Duodenal mucosa (tissue), 2 donors: ENCODE data around the gene GPR35.

ENCODE experiments used
- H3K27ac ChIP-seq: one replicate; pipeline ENCODE4 v1.7.0; 2013; ENCODE audit warnings: low read depth, low read length
- H3K27me3 ChIP-seq, 2 donors: one replicate each; pipeline ENCODE4 v1.7.0; 2013; ENCODE audit warnings: low read length in 2 of 2, control low read depth in 1 of 2; ENCODE audit not compliant: insufficient read depth in 2 of 2, control insufficient read depth in 1 of 2
- H3K36me3 ChIP-seq, 2 donors: one replicate each; pipeline ENCODE4 v1.7.0; 2013; ENCODE audit warnings: low read length in 2 of 2, control low read depth in 1 of 2; ENCODE audit not compliant: insufficient read depth in 2 of 2, control insufficient read depth in 1 of 2
- H3K4me1 ChIP-seq, 2 donors: one replicate each; pipeline ENCODE4 v1.7.0; 2013; ENCODE audit warnings: low read length in 2 of 2, control low read depth in 1 of 2; ENCODE audit not compliant: insufficient read depth in 2 of 2, control insufficient read depth in 1 of 2
- H3K4me3 ChIP-seq, 2 donors: one replicate each; pipeline ENCODE4 v1.7.0; 2013; ENCODE audit warnings: low read length in 2 of 2, low read depth in 1 of 2
- H3K9ac ChIP-seq, 2 donors: one replicate each; pipeline ENCODE4 v1.7.0; 2013; ENCODE audit warnings: low read length in 2 of 2, low read depth in 1 of 2
- H3K9me3 ChIP-seq, 2 donors: one replicate each; pipeline ENCODE4 v1.7.0; 2013; ENCODE audit warnings: low read length in 2 of 2, control low read depth in 1 of 2; ENCODE audit not compliant: control insufficient read depth in 1 of 2

The GPR35 gene

GRCh38 chr2:240645346-240645745 lies 20.1 kb downstream of the GPR35 start:
- H3K36me3 ChIP-seq, result no peaks in the 10 kb centered on the region
- no peak overlapping the region for H3K9ac ChIP-seq
- peaks cover 19 to 26% of the 10 kb centered on the region in 2 donors for H3K27me3 ChIP-seq

GRCh38 chr2:240645801-240646175 lies 20.5 kb downstream of the GPR35 start:
- Histone ChIP-seq H3K27ac (no peak overlapping the region), H3K36me3 (no peaks in the 10 kb centered on the region), H3K9ac (no peak overlapping the region), H3K9me3 (no peaks in the 10 kb centered on the region), H3K27me3 (peaks cover 19 to 26% of the 10 kb centered on the region in 2 donors), H3K4me3 (no peak overlapping the region), H3K4me1 (no peaks in the 10 kb centered on the region)

More at GRCh38 chr2:240645346-240645745, 20.1 kb downstream of the GPR35 start:
- Histone ChIP-seq H3K9me3 (no peaks in the 10 kb centered on the region), H3K27ac (no peak overlapping the region), H3K4me1 (no peaks in the 10 kb centered on the region), H3K4me3 (no peak overlapping the region)

GRCh38 chr2:240646176-240646899 lies 21.1 kb downstream of the GPR35 start:
- H3K27me3 ChIP-seq, result peaks cover 19 to 28% of the 10 kb centered on the region in 2 donors
- no peaks in the 10 kb centered on the region for H3K36me3 ChIP-seq
- H3K9ac ChIP-seq, result no peak overlapping the region
- no peak overlapping the region for H3K27ac ChIP-seq
- H3K4me3 ChIP-seq, result no peak overlapping the region
- no peaks in the 10 kb centered on the region for H3K4me1 ChIP-seq
- H3K9me3 ChIP-seq, result no peaks in the 10 kb centered on the region

- H3K27ac ChIP-seq, result no peak overlapping the region
- H3K27me3 ChIP-seq, result peaks cover 19 to 28% of the 10 kb centered on the region in 2 donors
Measured at GRCh38 chr2:240646900-240647502, 21.7 kb downstream of the GPR35 start.

GRCh38 chr2:240647503-240648154 lies 22.3 kb downstream of the GPR35 start:
- Histone ChIP-seq H3K27ac (no peak overlapping the region), H3K27me3 (peaks cover 19 to 32% of the 10 kb centered on the region in 2 donors)

More at GRCh38 chr2:240646900-240647502, 21.7 kb downstream of the GPR35 start:
- Histone ChIP-seq H3K9me3 (no peaks in the 10 kb centered on the region), H3K4me1 (no peaks in the 10 kb centered on the region), H3K4me3 (no peak overlapping the region), H3K9ac (no peak overlapping the region), H3K36me3 (no peaks in the 10 kb centered on the region)

GRCh38 chr2:240648155-240648649 lies 22.9 kb downstream of the GPR35 start:
- no peak overlapping the region for H3K4me3 ChIP-seq
- no peaks in the 10 kb centered on the region for H3K9me3 ChIP-seq
- peaks cover 19 to 32% of the 10 kb centered on the region in 2 donors for H3K27me3 ChIP-seq
- no peaks in the 10 kb centered on the region for H3K36me3 ChIP-seq
- no peaks in the 10 kb centered on the region for H3K4me1 ChIP-seq
- no peak overlapping the region for H3K27ac ChIP-seq
- no peak overlapping the region for H3K9ac ChIP-seq

More at GRCh38 chr2:240647503-240648154, 22.3 kb downstream of the GPR35 start:
- no peaks in the 10 kb centered on the region for H3K36me3 ChIP-seq
- no peaks in the 10 kb centered on the region for H3K9me3 ChIP-seq
- H3K4me1 ChIP-seq, result no peaks in the 10 kb centered on the region
- H3K9ac ChIP-seq, result no peak overlapping the region
- H3K4me3 ChIP-seq, result no peak overlapping the region

DNA sequence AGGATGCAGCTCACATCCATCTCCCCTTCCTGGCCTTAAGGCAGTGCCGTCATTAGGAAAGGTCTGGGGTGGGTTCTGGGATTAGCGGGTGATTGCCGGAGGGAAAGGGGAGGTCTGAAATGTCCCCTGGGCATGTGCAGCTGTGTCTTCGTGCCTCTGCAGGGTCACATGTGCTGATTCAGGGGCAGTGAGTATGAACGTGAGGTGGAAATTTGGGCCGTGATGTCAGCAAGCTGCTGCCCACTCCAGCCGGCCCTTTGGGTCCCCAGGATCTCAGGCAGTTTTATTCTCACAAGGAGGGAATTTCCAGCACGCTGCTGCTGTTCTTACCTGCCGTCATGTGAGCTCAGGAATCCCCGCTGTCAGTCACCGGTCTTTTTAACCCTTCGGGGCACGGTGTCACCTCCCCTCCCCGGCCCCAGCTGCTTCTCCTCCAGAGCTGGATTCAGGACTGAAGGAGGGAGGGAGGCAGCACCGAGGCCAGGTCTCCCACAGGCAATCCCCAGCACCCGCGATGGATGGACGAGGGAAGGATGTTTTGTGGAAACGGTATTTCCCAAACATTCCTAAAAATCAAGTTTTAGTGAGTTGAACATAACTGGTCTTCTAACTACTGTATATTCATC lies 23.5 kb downstream of the GPR35 start:
- no peak overlapping the region for H3K9ac ChIP-seq
- H3K4me1 ChIP-seq, result no peaks in the 10 kb centered on the region
- peaks cover 19 to 32% of the 10 kb centered on the region in 2 donors for H3K27me3 ChIP-seq
- no peaks in the 10 kb centered on the region for H3K36me3 ChIP-seq
- H3K27ac ChIP-seq, result no peak overlapping the region
- no peak overlapping the region for H3K4me3 ChIP-seq
- no peaks in the 10 kb centered on the region for H3K9me3 ChIP-seq

- no peak overlapping the region for H3K4me3 ChIP-seq
- H3K9me3 ChIP-seq, result no peaks in the 10 kb centered on the region
- H3K27ac ChIP-seq, result no peak overlapping the region
- H3K36me3 ChIP-seq, result no peaks in the 10 kb centered on the region
- H3K9ac ChIP-seq, result no peak overlapping the region
- H3K27me3 ChIP-seq, result peaks cover 19 to 27% of the 10 kb centered on the region in 2 donors
- H3K4me1 ChIP-seq, result no peaks in the 10 kb centered on the region
Measured at GRCh38 chr2:240649331-240649730, 24.1 kb downstream of the GPR35 start.

GRCh38 chr2:240650254-240650965 lies 25.1 kb downstream of the GPR35 start:
- Histone ChIP-seq H3K4me1 (no peaks in the 10 kb centered on the region), H3K4me3 (no peak overlapping the region), H3K9me3 (no peaks in the 10 kb centered on the region), H3K36me3 (no peaks in the 10 kb centered on the region), H3K27me3 (peaks cover 22 to 26% of the 10 kb centered on the region in 2 donors), H3K27ac (no peak overlapping the region), H3K9ac (no peak overlapping the region)
